Loucy (cell line): ENCODE measurements around the gene FXYD7.

Experiments
- H2AFZ ChIP-seq: fragments of 200-600 bp; sonication (generic); 2 replicates; pipeline ENCODE4 v1.6.0; 2016; ENCODE audit warnings: antibody characterized with exemption, mild to moderate bottlenecking, low read length, moderate library complexity
- H3F3A ChIP-seq: fragments of 200-600 bp; 2 replicates; pipeline ENCODE4 v1.6.0; 2016; ENCODE audit warnings: antibody characterized with exemption, low read depth, mild to moderate bottlenecking
- H3K27me3 ChIP-seq: fragments of 200-600 bp; sonication (generic); 2 replicates; pipeline ENCODE4 v1.6.1; 2014; ENCODE audit warnings: low read length, mild to moderate bottlenecking; ENCODE audit not compliant: insufficient read depth, poor library complexity, severe bottlenecking
- H3K36me3 ChIP-seq: fragments of 200-600 bp; sonication (generic); 2 replicates; pipeline ENCODE4 v1.6.1; 2016; ENCODE audit warnings: low read length; ENCODE audit not compliant: insufficient read depth
- H3K4me1 ChIP-seq: fragments of 200-600 bp; sonication (generic); 2 replicates; pipeline ENCODE4 v1.5.1; 2014; ENCODE audit warnings: low read length, mild to moderate bottlenecking; ENCODE audit not compliant: insufficient read depth, poor library complexity, severe bottlenecking
- H3K4me2 ChIP-seq: fragments of 200-600 bp; sonication (generic); 2 replicates; pipeline ENCODE4 v1.6.0; 2014; ENCODE audit warnings: antibody characterized with exemption, low read length, low read depth, mild to moderate bottlenecking; ENCODE audit not compliant: poor library complexity, severe bottlenecking
- H3K4me3 ChIP-seq: fragments of 200-600 bp; sonication (generic); 2 replicates; pipeline ENCODE4 v1.5.1; 2014; ENCODE audit warnings: low read length, mild to moderate bottlenecking, mixed read lengths; ENCODE audit not compliant: poor library complexity, severe bottlenecking
- H3K79me2 ChIP-seq: fragments of 200-600 bp; sonication (generic); 2 replicates; pipeline ENCODE4 v1.6.1; 2014; ENCODE audit warnings: low read length; ENCODE audit not compliant: insufficient read depth
- H3K9ac ChIP-seq: fragments of 200-600 bp; sonication (generic); 2 replicates; pipeline ENCODE4 v1.6.0; 2014; ENCODE audit warnings: mild to moderate bottlenecking, low read depth, low read length, moderate library complexity; ENCODE audit not compliant: poor library complexity, severe bottlenecking
- H3K9me2 ChIP-seq: fragments of 200-600 bp; sonication (generic); replicated peaks from 2 replicates; pipeline ENCODE4 v1.6.1; 2016; ENCODE audit warnings: low read depth, low read length, mixed read lengths
- H3K9me3 ChIP-seq: fragments of 200-600 bp; sonication (generic); 2 replicates; pipeline ENCODE4 v1.6.1; 2014; ENCODE audit warnings: mild to moderate bottlenecking, antibody characterized with exemption, low read length, low read depth; ENCODE audit not compliant: insufficient read depth
- H4K20me1 ChIP-seq: fragments of 200-600 bp; sonication (generic); 2 replicates; pipeline ENCODE4 v1.6.0; 2014; ENCODE audit warnings: antibody characterized with exemption, low read length, mild to moderate bottlenecking; ENCODE audit not compliant: insufficient read depth, poor library complexity, severe bottlenecking
- CTCF ChIP-seq: fragments of 200-600 bp; sonication (generic); conservative IDR thresholded peaks from 2 replicates; pipeline ENCODE4 v1.5.1; 2014; ENCODE audit warnings: mild to moderate bottlenecking, antibody characterized with exemption, low read length
- EZH2phosphoT487 ChIP-seq: fragments of 200-600 bp; IDR thresholded peaks from 2 replicates; pipeline ENCODE4 v1.6.1; 2018; ENCODE audit warnings: antibody characterized with exemption, mild to moderate bottlenecking, moderate library complexity, borderline replicate concordance

FXYD7 gene

GRCh38 chr19:35108730-35109129 lies 34.3 kb upstream of the FXYD7 start:
- H3K27me3 ChIP-seq = no peaks in the 10 kb centered on the region
- no peaks in the 10 kb centered on the region for H4K20me1 ChIP-seq
- H3K4me2 ChIP-seq = no peak overlapping the region
- H3K79me2 ChIP-seq = no peaks in the 10 kb centered on the region
- no peaks in the 10 kb centered on the region for H3F3A ChIP-seq
- no peaks in the 10 kb centered on the region for H3K4me1 ChIP-seq
- no peak overlapping the region for H3K4me3 ChIP-seq
- H3K9ac ChIP-seq = no peak overlapping the region
- H3K9me3 ChIP-seq = no peaks in the 10 kb centered on the region
- no peak overlapping the region for H2AFZ ChIP-seq
- H3K9me2 ChIP-seq = no peaks in the 10 kb centered on the region
- no peak for TF ChIP-seq EZH2phosphoT487
- no peaks in the 10 kb centered on the region for H3K36me3 ChIP-seq

GRCh38 chr19:35109395-35110112 lies 33.5 kb upstream of the FXYD7 start:
- TF ChIP-seq CTCF (no peak), EZH2phosphoT487 (no peak)
- H4K20me1 ChIP-seq = no peaks in the 10 kb centered on the region
- no peak overlapping the region for H3K9ac ChIP-seq
- no peaks in the 10 kb centered on the region for H3K27me3 ChIP-seq
- H3K4me1 ChIP-seq = peaks cover 3% of the 10 kb centered on the region
- no peaks in the 10 kb centered on the region for H3K9me3 ChIP-seq
- H3K79me2 ChIP-seq = no peaks in the 10 kb centered on the region
- no peak overlapping the region for H3K4me2 ChIP-seq
- H3K9me2 ChIP-seq = no peaks in the 10 kb centered on the region
- H3K36me3 ChIP-seq = no peaks in the 10 kb centered on the region
- no peaks in the 10 kb centered on the region for H3F3A ChIP-seq
- H2AFZ ChIP-seq = no peak overlapping the region
- H3K4me3 ChIP-seq = no peak overlapping the region

GRCh38 chr19:35110974-35111373 lies 32.1 kb upstream of the FXYD7 start:
- Histone ChIP-seq H3K4me1 (peaks cover 3% of the 10 kb centered on the region), H3F3A (no peaks in the 10 kb centered on the region), H3K36me3 (no peaks in the 10 kb centered on the region), H3K4me3 (no peak overlapping the region), H3K27me3 (no peaks in the 10 kb centered on the region), H3K79me2 (no peaks in the 10 kb centered on the region), H2AFZ (no peak overlapping the region), H3K9me2 (no peaks in the 10 kb centered on the region), H3K9me3 (no peaks in the 10 kb centered on the region), H3K9ac (no peak overlapping the region), H4K20me1 (no peaks in the 10 kb centered on the region), H3K4me2 (no peak overlapping the region)
- no peak for TF ChIP-seq EZH2phosphoT487
- TF ChIP-seq CTCF = no peak
